H1 (cell line): ENCODE measurements around the gene AP5Z1. TPM values are rescaled to one million over a fixed set of nuclear protein-coding genes. Genes with fewer than 3 reads are reported as not detected.

Source experiments
- CEBPB ChIP-seq: IDR thresholded peaks from 2 replicates; pipeline ENCODE4 v1.6.1; 2012; ENCODE audit warnings: low read depth, low read length
- CTBP2 ChIP-seq: IDR thresholded peaks from 2 replicates; pipeline ENCODE4 v1.7.0; 2011; ENCODE audit warnings: borderline replicate concordance, mild to moderate bottlenecking, moderate library complexity, mixed read lengths, low read length; ENCODE audit not compliant: insufficient read depth, insufficient read length
- FOSL1 ChIP-seq: IDR thresholded peaks from 2 replicates; pipeline ENCODE4 v1.6.1; 2011; ENCODE audit warnings: mild to moderate bottlenecking, low read depth, low read length, moderate library complexity; ENCODE audit not compliant: insufficient read depth
- NANOG ChIP-seq: IDR thresholded peaks from 2 replicates; pipeline ENCODE4 v1.6.1; 2011; ENCODE audit warnings: low read length, low read depth, mild to moderate bottlenecking, inconsistent platforms; ENCODE audit not compliant: insufficient read depth, poor library complexity, severe bottlenecking
- PHF8 ChIP-seq: fragments of 200-600 bp; sonication (generic); conservative IDR thresholded peaks from 2 replicates; pipeline ENCODE4 v1.7.1; 2012; ENCODE audit warnings: low read depth, mild to moderate bottlenecking, inconsistent platforms, low read length, moderate library complexity
- RXRA ChIP-seq: IDR thresholded peaks from 2 replicates; pipeline ENCODE4 v1.6.1; 2011; ENCODE audit warnings: low read depth, mild to moderate bottlenecking, low read length, moderate library complexity; ENCODE audit not compliant: insufficient read depth
- SIX5 ChIP-seq: IDR thresholded peaks from 2 replicates; pipeline ENCODE4 v1.6.1; 2011; ENCODE audit warnings: mild to moderate bottlenecking, low read depth, low read length
- TAF1 ChIP-seq: IDR thresholded peaks from 2 replicates; pipeline ENCODE4 v1.6.1; 2011; ENCODE audit warnings: mild to moderate bottlenecking, low read depth, low read length
- polyA plus RNA-seq, 7 experiments: library from polyadenylated mRNA; depleted of rRNA in 3 of 7; stranded (reverse) in 5 of 7; unstranded in 2 of 7; fragments of >200 nt in 5 of 7; fragments of 200-250 nt in 2 of 7; gene quantifications; 1 replicate in 5 of 7; 2 replicates in 1 of 7; 4 replicates in 1 of 7; pipeline versions ENCODE4 v1.2.1 to v1.2.3, GENCODE V29; 2011 to 2013; ENCODE audit warnings: missing spikeins in 2 of 7, mixed read lengths in 2 of 7
- total RNA-seq: library from RNA; stranded (reverse); fragmentation: NEBNext Ultra II Directional; extraction: Animal tissue kit (Norgen Biotek cat#: 25700); gene quantifications from 2 replicates; pipeline ENCODE4 v1.2.1, GENCODE V29; 2021

The AP5Z1 gene
- total and polyA plus RNA-seq, 2 of the 8 experiments (the other 6 are each of a cell fraction or from before 2014, with no cell fraction given), result 24.0 to 24.7 TPM

DNA sequence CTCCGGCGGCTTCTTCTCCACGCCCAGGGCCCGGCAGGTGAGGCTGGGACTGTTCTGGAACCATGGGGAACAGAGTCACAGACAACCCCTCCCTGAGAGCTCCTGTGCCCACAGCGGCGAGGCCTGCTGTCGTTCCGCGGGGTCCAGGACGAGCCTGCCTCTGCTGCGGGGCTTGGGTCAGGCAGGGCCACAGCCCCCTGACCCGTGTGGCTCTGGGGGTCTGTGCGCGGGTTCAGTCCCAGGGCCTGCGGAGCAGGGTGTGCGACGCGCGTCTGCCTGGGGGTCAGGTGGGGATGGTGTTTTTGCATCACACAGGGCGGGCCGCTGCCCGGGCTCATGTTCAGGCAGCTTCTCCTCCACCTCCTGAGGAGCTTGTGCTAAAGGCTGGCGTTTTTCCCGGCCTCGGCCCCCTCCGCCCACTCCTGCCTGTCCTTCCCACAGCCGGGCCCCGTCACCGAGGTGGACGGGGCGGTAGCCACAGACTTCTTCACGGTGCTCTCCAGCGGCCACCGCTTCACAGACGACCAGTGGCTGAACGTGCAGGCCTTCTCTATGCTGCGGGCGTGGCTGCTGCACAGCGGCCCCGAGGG, 8.4 kb downstream of the AP5Z1 start (continued):
- no peak for TF ChIP-seq NANOG
- TF ChIP-seq TAF1, result no peak
- TF ChIP-seq FOSL1, result no peak
- TF ChIP-seq PHF8, result no peak
- TF ChIP-seq RXRA, result no peak
- TF ChIP-seq SIX5, result no peak
- no peak for TF ChIP-seq CEBPB
- no peak for TF ChIP-seq CTBP2
